GM18520 (cell line): Measurements from ENCODE around the gene GCH1.
"Not testable (repeated sequence)": the region's sequence is repeated elsewhere in the genome, so short reads cannot be mapped to it uniquely, and the experiment has no call there.

Source experiments
- ATAC-seq: cut with Tn5 transposase; IDR thresholded peaks from one replicate; pipeline ENCODE4 v1.9.1; 2021; ENCODE audit not compliant: unreplicated experiment

GCH1 gene

DNA sequence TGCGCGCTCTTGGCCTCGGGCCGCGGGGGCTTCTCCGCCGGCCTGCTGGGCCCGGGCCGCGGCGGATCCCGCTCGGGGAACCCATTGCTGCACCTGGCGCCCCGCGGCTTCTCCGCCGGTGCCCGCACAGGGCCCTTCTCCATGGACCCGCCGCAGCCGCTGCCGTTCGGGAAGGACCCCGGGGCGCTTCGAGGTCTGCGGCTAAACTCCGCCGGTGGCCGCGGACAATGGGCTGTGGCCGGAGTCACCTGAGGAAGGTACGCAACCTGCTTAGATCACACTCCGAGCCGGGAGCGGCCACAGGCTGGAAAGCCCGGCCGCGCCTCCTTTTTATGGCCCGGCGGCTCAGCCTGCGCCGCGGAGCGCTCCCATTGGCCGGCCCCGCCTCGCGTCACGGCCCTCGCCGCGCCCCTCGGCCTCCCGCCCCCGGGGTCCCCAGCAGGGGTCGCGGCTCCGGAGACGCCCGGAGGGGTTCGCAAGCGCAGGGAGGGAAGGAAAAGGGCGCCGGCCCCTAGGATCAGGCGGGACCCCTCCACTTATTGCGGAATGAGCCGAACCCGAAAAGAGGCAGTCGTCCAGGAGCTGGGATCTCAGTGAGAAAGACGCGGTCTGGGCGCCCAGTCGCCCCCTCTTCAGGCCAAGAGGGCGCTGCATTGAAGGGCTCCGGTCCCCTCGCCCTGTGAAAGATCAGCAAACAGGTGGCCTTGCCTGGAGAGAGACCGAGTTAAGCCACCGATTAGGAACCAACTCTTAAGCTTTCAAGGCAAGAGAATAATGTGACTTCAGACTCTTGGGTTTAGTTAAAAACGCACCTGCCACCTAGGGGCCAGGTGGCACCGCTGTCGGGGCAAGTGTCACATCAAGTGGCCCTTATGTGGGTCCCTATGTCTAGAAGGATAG is at the start of gene GCH1:
Gene GCH1, minus strand, starts transcription at position 306 of the 900 bp plus-strand sequence. Its CDS starts 163 bp downstream, at position 143.
- ATAC-seq: peak; percentile 67

DNA sequence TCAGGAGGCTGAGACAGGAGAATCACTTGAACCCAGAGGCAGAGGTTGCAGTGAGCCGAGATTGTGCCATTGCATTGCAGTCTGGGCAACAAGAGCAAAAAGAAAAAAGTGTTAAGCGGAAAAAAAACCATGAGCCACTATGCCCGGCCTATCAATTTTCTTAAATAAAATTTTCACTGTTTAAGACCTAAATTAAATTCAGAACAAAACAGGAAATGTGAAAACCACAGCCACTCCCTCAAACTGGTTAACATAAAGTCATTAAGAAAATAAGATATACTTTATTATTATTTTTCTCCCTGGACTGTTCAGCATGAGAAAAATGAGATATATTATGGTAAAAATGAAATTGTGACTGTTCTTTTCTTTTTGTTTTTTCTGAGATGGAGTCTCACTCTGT is 44.6 kb upstream of the GCH1 start:
- no peak for ATAC-seq

DNA sequence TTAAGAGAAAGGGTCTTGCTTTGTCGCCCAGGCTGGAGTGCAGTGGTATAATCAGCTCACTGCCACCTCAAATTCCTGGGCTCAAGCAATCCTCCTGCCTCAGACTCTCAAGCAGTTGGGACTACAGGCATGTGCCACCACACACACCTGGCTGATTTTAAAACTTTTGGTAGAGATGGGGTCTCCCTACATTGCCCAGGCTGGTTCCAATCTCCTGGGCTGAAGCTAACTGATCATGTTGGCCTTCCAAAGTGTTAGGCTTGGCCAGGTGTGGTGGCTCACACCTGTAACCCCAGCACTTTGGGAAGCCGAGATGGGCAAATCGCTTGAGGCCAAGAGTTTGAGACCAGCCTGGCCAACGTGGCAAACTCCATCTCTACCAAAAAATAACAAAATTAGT is 43.9 kb upstream of the GCH1 start:
- ATAC-seq: no peak

DNA sequence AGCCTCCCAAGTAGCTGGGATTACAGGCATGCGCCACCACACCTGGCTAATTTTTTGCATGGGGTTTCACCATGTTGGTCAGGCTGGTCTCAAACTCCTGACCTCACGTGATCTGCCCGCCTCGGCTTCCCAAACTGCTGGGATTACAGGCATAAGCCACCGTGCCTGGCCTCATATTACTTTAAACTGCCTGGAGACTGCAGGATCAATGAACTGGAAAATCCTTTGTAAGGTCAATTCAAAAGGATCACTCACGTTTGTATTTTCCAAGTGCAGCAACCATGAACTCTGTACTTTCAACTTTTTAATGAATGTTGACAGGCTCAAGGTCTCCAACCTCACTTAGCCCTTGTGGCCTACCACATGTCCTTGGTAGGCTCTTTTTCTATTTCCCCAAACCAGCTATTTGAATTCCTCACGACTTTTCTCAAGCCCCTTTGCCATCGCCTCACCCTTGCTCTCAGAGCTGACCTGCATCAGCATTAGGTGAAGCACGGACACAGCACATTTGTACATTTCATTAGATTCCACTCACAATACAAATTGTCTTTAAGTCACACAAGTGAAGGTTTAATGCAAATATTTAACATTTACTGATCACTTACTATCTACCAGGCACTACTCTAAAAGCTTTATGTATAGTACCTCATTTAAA is 42.2 kb upstream of the GCH1 start:
- ATAC-seq: no peak

- ATAC-seq: no peak
Observed at GRCh38 chr14:54942913-54943312, 40.3 kb upstream of the GCH1 start.

DNA sequence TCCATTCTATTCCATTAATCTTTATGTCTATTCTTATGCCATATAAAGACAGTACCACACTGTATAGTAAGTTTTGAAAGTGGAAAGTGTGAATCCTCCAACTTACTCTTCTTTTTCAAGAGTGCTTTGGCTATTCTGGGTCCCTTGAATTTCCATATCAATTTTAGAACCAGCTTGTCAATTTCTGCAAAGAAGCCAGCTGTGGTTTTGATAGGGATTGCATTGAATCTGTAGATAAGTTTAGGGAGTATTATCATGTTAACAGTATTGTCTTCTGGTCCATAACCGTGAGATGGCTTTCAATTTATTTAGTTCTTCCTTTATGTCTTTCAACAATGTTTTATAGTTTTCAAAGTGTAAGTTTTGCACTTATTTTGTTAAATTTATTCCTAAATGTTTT is 34.2 kb upstream of the GCH1 start:
- ATAC-seq: no peak

DNA sequence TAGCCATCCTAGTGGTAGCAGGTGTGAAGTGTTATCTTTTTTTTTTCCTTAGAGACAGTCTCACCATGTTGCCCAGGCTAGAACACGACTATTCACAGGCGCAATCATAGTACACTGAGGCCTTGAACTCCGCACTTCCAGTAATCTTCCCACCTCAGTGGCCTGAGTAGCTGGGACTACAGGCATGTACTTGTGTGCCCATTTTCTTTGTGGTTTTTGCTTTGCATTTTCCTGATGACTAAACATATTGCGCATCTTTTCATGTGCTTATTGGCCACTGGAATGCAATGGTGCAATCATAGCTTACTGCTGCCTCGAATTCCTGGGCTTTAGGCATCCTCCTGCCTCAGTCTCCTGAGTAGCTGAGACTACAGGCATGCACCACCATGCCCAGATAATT is 33.3 kb upstream of the GCH1 start:
- ATAC-seq: no peak

DNA sequence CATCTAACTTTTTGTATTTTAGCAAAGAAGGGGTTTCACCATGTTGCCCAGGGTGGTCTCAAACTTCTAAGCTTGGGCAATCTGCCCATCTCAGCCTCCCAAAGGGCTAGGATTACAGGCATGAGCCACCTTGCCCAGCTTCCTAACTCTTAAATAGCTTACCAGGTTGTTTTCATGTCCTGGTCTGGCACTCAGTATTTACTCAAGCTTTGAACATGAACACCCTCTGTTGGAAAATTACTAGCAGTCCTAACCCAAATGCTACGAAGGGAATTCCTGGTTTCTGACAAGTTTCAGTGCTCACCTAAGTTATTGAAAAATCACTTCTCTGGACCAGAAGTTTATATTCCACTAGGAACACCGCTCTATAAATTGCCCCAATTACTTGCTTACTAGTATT is 32.5 kb upstream of the GCH1 start:
- no peak for ATAC-seq

DNA sequence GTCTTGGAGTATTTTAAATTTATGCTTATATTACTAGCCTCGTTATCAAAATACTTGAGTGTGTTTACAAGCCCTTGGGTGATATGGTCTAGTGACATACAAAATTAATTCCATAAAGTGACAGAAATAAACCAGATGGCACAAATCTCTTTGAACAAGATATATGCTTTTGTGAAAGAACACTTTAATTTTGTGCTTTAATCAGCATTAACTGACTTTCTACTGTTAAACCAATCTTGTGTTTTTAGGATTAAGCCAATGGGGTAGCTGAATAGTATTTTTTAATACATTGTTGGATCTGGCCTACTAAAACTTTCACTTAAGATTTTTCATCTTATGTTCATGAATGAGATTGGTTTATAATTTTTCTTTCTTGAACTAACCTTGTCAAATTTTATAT is 30.4 kb upstream of the GCH1 start:
- ATAC-seq: no peak

- no peak for ATAC-seq
Observed at GRCh38 chr14:54931598-54932340, 29.1 kb upstream of the GCH1 start.

DNA sequence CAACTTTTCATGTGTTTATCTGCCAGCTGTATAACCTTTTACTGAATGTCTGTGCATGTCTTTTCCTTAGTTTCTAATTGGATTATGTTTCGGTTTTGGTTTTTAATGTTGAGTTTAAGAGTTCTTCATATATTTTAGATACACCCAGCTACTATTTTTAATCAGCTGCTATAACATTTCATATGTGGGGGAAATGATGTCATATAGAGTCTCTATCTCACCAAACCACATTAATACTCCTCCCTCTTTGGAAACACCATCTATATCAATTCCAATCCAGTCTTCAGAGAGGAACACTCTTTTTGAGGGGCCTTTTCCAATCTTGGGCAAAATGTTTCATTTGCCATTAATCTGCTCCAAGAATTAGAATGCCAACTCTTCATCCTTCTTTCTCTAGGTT is 28.5 kb upstream of the GCH1 start:
- ATAC-seq: no peak

- ATAC-seq: no peak
Observed at GRCh38 chr14:54929556-54929955, 26.9 kb upstream of the GCH1 start.

DNA sequence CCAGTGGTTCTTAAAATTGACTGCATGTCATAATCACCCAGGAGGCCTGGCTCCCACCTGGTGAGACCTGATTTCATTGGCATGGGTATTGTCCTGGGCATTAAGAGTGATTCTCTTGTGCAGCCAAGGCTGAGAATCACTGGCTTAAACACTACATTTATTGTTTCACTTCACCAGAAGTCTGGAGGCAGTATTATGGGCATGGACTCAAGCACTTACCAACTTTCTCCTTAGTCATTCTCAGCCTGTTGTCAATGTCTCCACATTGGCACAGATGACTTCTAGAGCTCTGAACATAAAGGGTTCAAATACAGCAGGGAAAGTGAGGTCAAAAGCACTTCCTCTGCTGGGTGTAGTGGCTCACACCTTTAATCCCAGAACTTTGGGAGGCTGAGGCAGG is 25.6 kb upstream of the GCH1 start:
- ATAC-seq: no peak

DNA sequence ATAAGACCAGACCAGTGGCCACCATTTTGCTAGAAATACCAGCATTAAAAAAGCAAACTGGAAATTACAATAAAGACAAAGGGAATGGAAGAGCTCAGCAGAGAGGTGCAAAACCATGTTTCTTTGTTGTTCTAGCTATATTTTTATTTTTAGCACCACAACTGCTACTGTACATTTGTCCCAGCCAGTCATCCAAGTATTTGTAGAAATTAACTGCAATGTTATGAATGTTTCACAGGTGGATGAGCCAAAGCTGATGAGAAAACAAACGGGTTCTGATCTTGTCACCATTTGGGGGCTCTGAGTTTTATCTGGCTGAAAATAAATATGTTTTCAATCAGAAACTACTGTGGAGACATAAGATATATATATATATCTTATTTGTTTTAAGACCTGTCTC is 24.9 kb upstream of the GCH1 start:
- no peak for ATAC-seq

DNA sequence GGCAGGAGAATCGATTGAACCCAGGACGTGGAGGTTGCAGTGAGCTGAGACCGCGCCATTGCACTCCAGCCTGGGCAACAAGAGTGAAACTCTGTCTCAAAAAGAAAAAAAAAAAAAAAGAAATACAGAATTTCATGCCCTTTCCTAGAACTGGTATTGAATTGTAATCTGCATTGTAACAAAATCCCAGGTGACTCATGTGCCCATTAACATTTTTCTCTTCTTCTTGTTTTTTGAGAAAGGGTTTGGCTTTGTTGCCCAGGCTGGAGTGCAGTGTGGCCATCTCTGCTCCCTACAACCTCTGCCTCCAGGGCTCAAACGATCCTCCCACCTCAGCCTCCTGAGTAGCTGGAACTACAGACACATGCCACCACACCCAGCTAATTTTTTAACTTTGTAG is 23.9 kb upstream of the GCH1 start:
- not testable (repeated sequence) for ATAC-seq

GRCh38 chr14:54922598-54922997 is 20.0 kb upstream of the GCH1 start:
- ATAC-seq: no peak

DNA sequence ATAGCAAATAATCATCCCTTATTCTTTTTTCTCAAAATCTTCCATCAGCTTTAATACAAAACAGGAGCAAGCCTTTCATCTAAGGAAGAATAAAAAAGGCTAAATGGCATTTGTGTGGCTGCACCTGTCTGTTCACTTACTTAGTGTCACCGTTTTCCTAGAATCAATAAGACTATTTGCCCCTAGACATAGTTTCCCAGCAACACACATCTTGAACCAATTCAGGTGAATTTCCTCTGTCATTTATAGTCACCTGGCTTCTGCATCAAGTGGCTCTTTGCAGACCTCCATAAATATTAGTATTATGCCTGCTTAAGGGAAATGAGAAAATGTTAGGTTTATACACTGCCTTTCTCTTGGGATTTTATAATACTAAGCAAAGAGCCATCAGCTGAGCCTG is 17.4 kb upstream of the GCH1 start:
- ATAC-seq: no peak

GRCh38 chr14:54919330-54919729 is 16.7 kb upstream of the GCH1 start:
- ATAC-seq: no peak

DNA sequence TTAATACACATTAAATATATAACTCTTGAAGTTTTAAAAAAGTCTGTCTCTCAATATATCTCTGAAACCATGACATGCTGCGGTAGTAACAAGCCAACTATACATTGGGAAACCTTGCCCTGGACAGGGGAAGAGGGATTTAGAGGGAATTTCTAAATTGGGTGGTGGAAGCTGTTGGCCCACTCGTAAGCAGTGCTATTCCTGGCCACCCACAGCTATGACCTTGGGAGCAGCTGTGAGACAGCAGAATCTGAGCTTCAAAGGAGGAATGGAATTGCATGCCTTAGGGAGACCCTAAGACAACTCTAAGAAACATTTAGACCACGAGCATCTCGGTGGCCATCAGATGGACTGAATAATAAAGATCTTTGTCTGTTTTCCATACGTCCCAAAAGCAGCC is 15.8 kb upstream of the GCH1 start:
- ATAC-seq: no peak

DNA sequence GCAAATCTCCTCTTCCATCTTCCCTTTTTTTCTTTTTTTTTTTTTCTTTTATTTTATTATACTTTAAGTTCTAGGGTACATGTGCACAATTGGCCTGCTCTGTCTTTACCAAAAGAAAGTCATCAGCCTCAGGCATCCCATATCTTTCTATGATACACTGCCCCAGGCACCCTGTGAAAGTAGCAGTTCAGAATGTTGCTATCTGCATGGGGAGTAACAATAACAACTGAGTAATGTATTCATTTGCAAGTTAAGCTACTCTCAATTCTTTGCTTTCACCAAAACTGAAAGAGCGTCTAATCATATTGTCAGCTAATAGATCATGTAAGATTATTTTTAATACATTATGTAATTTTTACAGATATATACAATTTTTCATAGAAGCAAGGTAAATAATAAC is 13.5 kb upstream of the GCH1 start:
- ATAC-seq: no peak

- ATAC-seq: no peak
Observed at GRCh38 chr14:54909817-54910558, 7.4 kb upstream of the GCH1 start.
